ENCODE measurements around the gene ZNF488.

Gene ZNF488

GRCh38 chr10:47372726-47373125 is 11.4 kb downstream of the ZNF488 start:
- H3K9me3 ChIP-seq (ENCODE audit: control insufficient read depth, low read length), result no peaks in the 10 kb centered on the region
- H3K27me3 ChIP-seq (ENCODE audit: control insufficient read depth, insufficient read depth, low read length), result peaks cover 5% of the 10 kb centered on the region
- no peak overlapping the region for H3K4me3 ChIP-seq (ENCODE audit: low read depth, low read length)
- no peaks in the 10 kb centered on the region for H3K36me3 ChIP-seq (ENCODE audit: control insufficient read depth, insufficient read depth, low read length)
- no peaks in the 10 kb centered on the region for H3K4me1 ChIP-seq
- H3K79me2 ChIP-seq, result no peaks in the 10 kb centered on the region
- no peak overlapping the region for H2AFZ ChIP-seq
- H3K4me2 ChIP-seq (ENCODE audit: low read length), result no peak overlapping the region
- H3K9ac ChIP-seq, result no peak overlapping the region
- TF ChIP-seq CTCF (IDR thresholded peaks at IDR 0.05), result no peak
- no peak overlapping the region for H3K27ac ChIP-seq

- Histone ChIP-seq H3K4me2 (ENCODE audit: low read length) (no peak overlapping the region), H3K27me3 (ENCODE audit: control insufficient read depth, insufficient read depth, low read length) (peaks cover 5% of the 10 kb centered on the region), H2AFZ (no peak overlapping the region), H3K36me3 (ENCODE audit: control insufficient read depth, insufficient read depth, low read length) (no peaks in the 10 kb centered on the region), H3K4me3 (ENCODE audit: low read depth, low read length) (no peak overlapping the region), H3K4me1 (no peaks in the 10 kb centered on the region), H3K9ac (no peak overlapping the region), H3K27ac (no peak overlapping the region), H3K9me3 (ENCODE audit: control insufficient read depth, low read length) (no peaks in the 10 kb centered on the region), H3K79me2 (no peaks in the 10 kb centered on the region)
- no peak for TF ChIP-seq CTCF (IDR thresholded peaks at IDR 0.05)
Observed at GRCh38 chr10:47371629-47372485, 12.2 kb downstream of the ZNF488 start.

GRCh38 chr10:47370878-47371277 is 13.2 kb downstream of the ZNF488 start:
- no peak overlapping the region for H2AFZ ChIP-seq
- H3K27ac ChIP-seq, result no peak overlapping the region
- TF ChIP-seq CTCF (IDR thresholded peaks at IDR 0.05), result no peak
- no peaks in the 10 kb centered on the region for H3K9me3 ChIP-seq (ENCODE audit: control insufficient read depth, low read length)
- H3K4me2 ChIP-seq (ENCODE audit: low read length), result no peak overlapping the region
- no peaks in the 10 kb centered on the region for H3K79me2 ChIP-seq
- H3K9ac ChIP-seq, result no peak overlapping the region
- H3K4me1 ChIP-seq, result no peaks in the 10 kb centered on the region
- H3K27me3 ChIP-seq (ENCODE audit: control insufficient read depth, insufficient read depth, low read length), result no peaks in the 10 kb centered on the region
- H3K36me3 ChIP-seq (ENCODE audit: control insufficient read depth, insufficient read depth, low read length), result no peaks in the 10 kb centered on the region
- no peak overlapping the region for H3K4me3 ChIP-seq (ENCODE audit: low read depth, low read length)

- no peak overlapping the region for H3K4me3 ChIP-seq (ENCODE audit: low read depth, low read length)
- H3K79me2 ChIP-seq, result no peaks in the 10 kb centered on the region
- H3K27me3 ChIP-seq (ENCODE audit: control insufficient read depth, insufficient read depth, low read length), result no peaks in the 10 kb centered on the region
- H3K4me2 ChIP-seq (ENCODE audit: low read length), result no peak overlapping the region
- H3K36me3 ChIP-seq (ENCODE audit: control insufficient read depth, insufficient read depth, low read length), result no peaks in the 10 kb centered on the region
- no peak for TF ChIP-seq CTCF (IDR thresholded peaks at IDR 0.05)
- H3K9me3 ChIP-seq (ENCODE audit: control insufficient read depth, low read length), result no peaks in the 10 kb centered on the region
- H3K9ac ChIP-seq, result no peak overlapping the region
- H3K27ac ChIP-seq, result no peak overlapping the region
- no peak overlapping the region for H2AFZ ChIP-seq
- H3K4me1 ChIP-seq, result no peaks in the 10 kb centered on the region
Observed at GRCh38 chr10:47370015-47370767, 13.9 kb downstream of the ZNF488 start.

Measured in parathyroid adenoma (tissue), 2 donors.